Ishikawa (cell line): ENCODE measurements around the gene SAC3D1.

ENCODE experiments used
- CEBPB ChIP-seq: IDR thresholded peaks from 2 replicates; pipeline ENCODE4 v1.6.1; 2012
- CREB1 ChIP-seq: IDR thresholded peaks from 2 replicates; pipeline ENCODE4 v1.6.1; 2012; ENCODE audit warnings: low read depth
- EGR1 ChIP-seq: IDR thresholded peaks from 2 replicates; pipeline ENCODE4 v1.6.1; 2012
- EP300 ChIP-seq: IDR thresholded peaks from 2 replicates; pipeline ENCODE4 v1.6.1; 2012; ENCODE audit warnings: borderline replicate concordance
- FOXM1 ChIP-seq: IDR thresholded peaks from 2 replicates; pipeline ENCODE4 v1.6.1; 2012; ENCODE audit warnings: low read depth, borderline replicate concordance
- NFIC ChIP-seq: IDR thresholded peaks from 2 replicates; pipeline ENCODE4 v1.6.1; 2012
- RAD21 ChIP-seq: IDR thresholded peaks from 2 replicates; pipeline ENCODE4 v1.6.1; 2012; ENCODE audit warnings: low read depth
- TAF1 ChIP-seq: IDR thresholded peaks from 2 replicates; pipeline ENCODE4 v1.6.1; 2012; ENCODE audit warnings: low read depth, mild to moderate bottlenecking
- TCF12 ChIP-seq: IDR thresholded peaks from 2 replicates; pipeline ENCODE4 v1.6.1; 2012; ENCODE audit warnings: low read depth
- TEAD4 ChIP-seq: IDR thresholded peaks from 2 replicates; pipeline ENCODE4 v1.6.1; 2012
- YY1 ChIP-seq: IDR thresholded peaks from 2 replicates; pipeline ENCODE4 v1.6.1; 2012; ENCODE audit warnings: low read depth
- ZBTB7A ChIP-seq: IDR thresholded peaks from 2 replicates; pipeline ENCODE4 v1.6.1; 2012; ENCODE audit warnings: low read depth
- TF ChIP-seq, protein P1 (sequence below): IDR thresholded peaks from 2 replicates; pipeline ENCODE4 v1.6.1; 2012
- TF ChIP-seq, protein P2 (sequence below): IDR thresholded peaks from 2 replicates; pipeline ENCODE4 v1.6.1; 2012; ENCODE audit warnings: low read depth, mild to moderate bottlenecking
- TF ChIP-seq, protein P3 (sequence below): IDR thresholded peaks from 2 replicates; pipeline ENCODE4 v1.6.1; 2012

Gene SAC3D1

DNA sequence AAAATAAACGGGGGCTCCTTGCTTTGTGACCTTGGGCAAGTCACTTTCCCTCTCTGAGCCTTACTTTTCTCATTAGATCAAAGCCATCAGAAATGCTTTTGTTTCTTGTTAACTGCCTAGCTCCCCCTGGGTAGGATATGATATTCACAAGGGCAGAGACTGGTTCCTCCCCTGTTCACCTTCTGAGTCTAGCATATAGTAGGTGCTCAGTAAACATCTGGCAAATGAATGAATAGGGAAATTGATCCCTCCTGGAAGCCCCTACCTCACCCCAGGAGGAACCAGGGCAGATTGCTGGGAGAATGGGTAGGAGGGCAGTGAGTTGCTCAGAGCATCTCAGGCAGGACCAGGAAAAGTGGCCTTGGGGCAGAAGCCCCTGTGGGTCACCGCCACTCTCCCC, 6.6 kb upstream of the SAC3D1 start:
- TF ChIP-seq EGR1 (no peak), EP300 (no peak), CEBPB (no peak), CREB1 (no peak), TEAD4 (no peak), FOXM1 (no peak), TCF12 (no peak), RAD21 (no peak), NFIC (no peak), TAF1 (no peak), ZBTB7A (no peak), YY1 (no peak)
- TF ChIP-seq, protein P1, sequence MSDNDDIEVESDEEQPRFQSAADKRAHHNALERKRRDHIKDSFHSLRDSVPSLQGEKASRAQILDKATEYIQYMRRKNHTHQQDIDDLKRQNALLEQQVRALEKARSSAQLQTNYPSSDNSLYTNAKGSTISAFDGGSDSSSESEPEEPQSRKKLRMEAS: no peak
- TF ChIP-seq, protein P2, sequence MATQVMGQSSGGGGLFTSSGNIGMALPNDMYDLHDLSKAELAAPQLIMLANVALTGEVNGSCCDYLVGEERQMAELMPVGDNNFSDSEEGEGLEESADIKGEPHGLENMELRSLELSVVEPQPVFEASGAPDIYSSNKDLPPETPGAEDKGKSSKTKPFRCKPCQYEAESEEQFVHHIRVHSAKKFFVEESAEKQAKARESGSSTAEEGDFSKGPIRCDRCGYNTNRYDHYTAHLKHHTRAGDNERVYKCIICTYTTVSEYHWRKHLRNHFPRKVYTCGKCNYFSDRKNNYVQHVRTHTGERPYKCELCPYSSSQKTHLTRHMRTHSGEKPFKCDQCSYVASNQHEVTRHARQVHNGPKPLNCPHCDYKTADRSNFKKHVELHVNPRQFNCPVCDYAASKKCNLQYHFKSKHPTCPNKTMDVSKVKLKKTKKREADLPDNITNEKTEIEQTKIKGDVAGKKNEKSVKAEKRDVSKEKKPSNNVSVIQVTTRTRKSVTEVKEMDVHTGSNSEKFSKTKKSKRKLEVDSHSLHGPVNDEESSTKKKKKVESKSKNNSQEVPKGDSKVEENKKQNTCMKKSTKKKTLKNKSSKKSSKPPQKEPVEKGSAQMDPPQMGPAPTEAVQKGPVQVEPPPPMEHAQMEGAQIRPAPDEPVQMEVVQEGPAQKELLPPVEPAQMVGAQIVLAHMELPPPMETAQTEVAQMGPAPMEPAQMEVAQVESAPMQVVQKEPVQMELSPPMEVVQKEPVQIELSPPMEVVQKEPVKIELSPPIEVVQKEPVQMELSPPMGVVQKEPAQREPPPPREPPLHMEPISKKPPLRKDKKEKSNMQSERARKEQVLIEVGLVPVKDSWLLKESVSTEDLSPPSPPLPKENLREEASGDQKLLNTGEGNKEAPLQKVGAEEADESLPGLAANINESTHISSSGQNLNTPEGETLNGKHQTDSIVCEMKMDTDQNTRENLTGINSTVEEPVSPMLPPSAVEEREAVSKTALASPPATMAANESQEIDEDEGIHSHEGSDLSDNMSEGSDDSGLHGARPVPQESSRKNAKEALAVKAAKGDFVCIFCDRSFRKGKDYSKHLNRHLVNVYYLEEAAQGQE: no peak
- TF ChIP-seq, protein P3, sequence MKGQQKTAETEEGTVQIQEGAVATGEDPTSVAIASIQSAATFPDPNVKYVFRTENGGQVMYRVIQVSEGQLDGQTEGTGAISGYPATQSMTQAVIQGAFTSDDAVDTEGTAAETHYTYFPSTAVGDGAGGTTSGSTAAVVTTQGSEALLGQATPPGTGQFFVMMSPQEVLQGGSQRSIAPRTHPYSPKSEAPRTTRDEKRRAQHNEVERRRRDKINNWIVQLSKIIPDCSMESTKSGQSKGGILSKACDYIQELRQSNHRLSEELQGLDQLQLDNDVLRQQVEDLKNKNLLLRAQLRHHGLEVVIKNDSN: no peak

DNA sequence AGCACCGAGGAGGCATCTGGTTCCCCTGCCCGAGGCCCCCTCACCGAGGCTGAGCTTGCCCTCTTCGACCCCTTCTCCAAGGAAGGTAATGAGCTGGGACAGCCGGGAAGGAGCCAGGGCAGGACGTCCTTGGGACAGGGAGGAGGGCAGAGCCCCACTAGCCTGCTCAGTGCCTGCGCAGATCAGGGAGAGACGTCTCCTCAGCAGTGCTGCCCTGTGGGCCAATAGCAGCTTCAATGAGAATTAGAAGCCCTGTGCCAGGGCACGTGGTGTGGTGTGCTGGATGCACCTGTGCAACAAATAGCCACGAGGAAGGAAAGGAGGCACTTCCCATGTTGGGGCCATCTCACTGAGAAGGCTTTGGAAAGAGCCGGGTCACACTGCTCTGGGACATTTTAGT, 5.4 kb upstream of the SAC3D1 start:
- TF ChIP-seq FOXM1 (no peak), NFIC (no peak), RAD21 (no peak), ZBTB7A (no peak), CREB1 (no peak), TEAD4 (no peak), TAF1 (no peak), YY1 (no peak), EGR1 (no peak), CEBPB (no peak), EP300 (no peak), TCF12 (no peak)
- TF ChIP-seq, protein P3: no peak
- TF ChIP-seq, protein P2: no peak
- TF ChIP-seq, protein P1: no peak

DNA sequence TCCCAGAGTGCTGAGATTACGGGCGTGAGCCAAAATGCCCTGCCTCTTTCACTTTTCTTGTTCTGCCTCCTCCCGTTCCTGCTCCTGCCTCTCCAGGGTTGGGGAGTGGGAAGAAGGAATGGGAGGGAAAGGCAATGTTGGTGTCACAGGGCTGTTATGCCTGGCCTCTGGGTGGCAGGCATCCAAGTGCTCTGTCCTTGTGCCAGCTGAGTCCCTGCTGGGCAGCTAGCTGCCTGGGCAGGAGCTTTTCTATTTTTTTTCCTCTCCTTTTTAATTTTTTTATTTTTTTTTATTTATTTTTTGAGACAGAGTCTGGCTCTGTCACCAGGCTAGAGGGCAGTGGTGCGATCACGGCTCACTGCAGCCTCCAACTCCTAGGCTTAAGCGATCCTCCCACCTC, 4.1 kb upstream of the SAC3D1 start:
- TF ChIP-seq, protein P2: no peak
- TF ChIP-seq YY1 (0 out of 2 replicates have a peak, but pooled peaks have one; percentile 13), NFIC (peak; percentile 87), ZBTB7A (no peak), TEAD4 (peak; percentile 57)

DNA sequence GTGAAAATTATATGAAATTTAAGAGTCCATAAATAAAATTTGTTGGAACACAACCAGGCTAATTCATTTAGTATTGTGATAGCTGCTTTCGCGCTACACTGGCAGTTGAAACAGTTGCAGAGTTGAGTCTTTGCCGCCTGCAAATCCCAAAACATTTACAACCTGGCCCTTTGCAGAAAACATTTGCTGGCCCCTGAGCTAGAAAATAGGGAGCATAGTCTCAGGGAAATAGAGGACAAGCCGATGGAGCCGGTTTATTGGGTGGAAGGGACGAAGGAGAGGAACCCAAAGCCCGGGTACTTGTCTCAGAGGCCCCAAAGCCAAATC, 527 bp upstream of the SAC3D1 start:
- TF ChIP-seq YY1 (no peak), FOXM1 (no peak), ZBTB7A (0 out of 2 replicates have a peak, but pooled peaks have one; percentile 9)

DNA sequence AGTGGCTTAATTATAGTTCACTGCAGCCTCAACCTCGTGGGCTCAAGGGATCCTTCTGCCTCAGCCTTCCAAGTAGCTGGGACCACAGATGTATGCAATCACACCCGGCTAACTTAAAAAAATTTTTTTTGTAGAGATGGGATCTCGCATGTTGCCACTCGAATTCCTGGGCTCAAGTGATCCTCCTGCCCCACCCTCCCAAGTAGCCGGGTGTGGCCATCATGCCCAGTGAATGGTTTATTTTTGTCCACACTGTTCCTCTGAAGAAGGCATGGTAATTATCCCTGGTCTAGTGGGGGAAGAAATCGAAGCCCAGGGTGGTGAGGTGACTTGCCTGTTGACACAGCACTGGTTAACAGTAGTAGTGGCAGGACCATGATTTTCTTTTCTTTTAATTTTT, 1.9 kb downstream of the SAC3D1 start:
- TF ChIP-seq EP300 (no peak), TCF12 (no peak), FOXM1 (no peak), NFIC (no peak), CEBPB (no peak)
- TF ChIP-seq, protein P2: no peak
